ENCODE results near the gene PDE5A.

Gene PDE5A

GRCh38 chr4:119626943-119627266 is 1.7 kb downstream of the PDE5A start:
- H3K36me3 ChIP-seq (ENCODE audit: control insufficient read depth in 5 of 5, insufficient read depth in 5 of 5, low read length in 5 of 5): no peaks in the 10 kb centered on the region
- peaks cover 0 to 4% (median 0%) of the 10 kb centered on the region in 5 donors for H3K27me3 ChIP-seq (ENCODE audit: control insufficient read depth in 5 of 5, insufficient read depth in 4 of 5, low read length in 5 of 5)
- no peaks in the 10 kb centered on the region for H3K9me3 ChIP-seq (ENCODE audit: control insufficient read depth in 5 of 5, low read length in 5 of 5)
- peak overlapping the region; percentile 41 for H3K27ac ChIP-seq (ENCODE audit: low read depth, low read length)
- H3K4me3 ChIP-seq (ENCODE audit: low read depth in 1 of 5, low read length in 5 of 5): peak overlapping the region; percentile 61 to 84 (median 82)
- H3K4me1 ChIP-seq (ENCODE audit: control insufficient read depth in 5 of 5, insufficient read depth in 5 of 5, low read length in 5 of 5): peaks cover 0 to 27% (median 25%) of the 10 kb centered on the region in 5 donors
- peak overlapping the region in 3 of 5 donors; percentile 39 to 69 (median 64) for H3K9ac ChIP-seq (ENCODE audit: low read length in 5 of 5)

GRCh38 chr4:119626420-119626819 is 2.2 kb downstream of the PDE5A start:
- no peaks in the 10 kb centered on the region for H3K9me3 ChIP-seq (ENCODE audit: control insufficient read depth in 5 of 5, low read length in 5 of 5)
- H3K27ac ChIP-seq (ENCODE audit: low read depth, low read length): peak overlapping the region; percentile 41
- H3K36me3 ChIP-seq (ENCODE audit: control insufficient read depth in 5 of 5, insufficient read depth in 5 of 5, low read length in 5 of 5): no peaks in the 10 kb centered on the region
- peaks cover 0 to 27% (median 25%) of the 10 kb centered on the region in 5 donors for H3K4me1 ChIP-seq (ENCODE audit: control insufficient read depth in 5 of 5, insufficient read depth in 5 of 5, low read length in 5 of 5)
- peaks cover 0 to 4% (median 0%) of the 10 kb centered on the region in 5 donors for H3K27me3 ChIP-seq (ENCODE audit: control insufficient read depth in 5 of 5, insufficient read depth in 4 of 5, low read length in 5 of 5)
- peak overlapping the region in 3 of 5 donors; percentile 39 to 69 (median 64) for H3K9ac ChIP-seq (ENCODE audit: low read length in 5 of 5)
- H3K4me3 ChIP-seq (ENCODE audit: low read depth in 1 of 5, low read length in 5 of 5): peak overlapping the region in 4 of 5 donors; percentile 61 to 83 (median 80)

- no peaks in the 10 kb centered on the region for H3K36me3 ChIP-seq (ENCODE audit: control insufficient read depth in 5 of 5, insufficient read depth in 5 of 5, low read length in 5 of 5)
- no peak overlapping the region for H3K9ac ChIP-seq (ENCODE audit: low read length in 5 of 5)
- peak overlapping the region; percentile 41 for H3K27ac ChIP-seq (ENCODE audit: low read depth, low read length)
- H3K4me3 ChIP-seq (ENCODE audit: low read depth in 1 of 5, low read length in 5 of 5): peak overlapping the region in 2 of 5 donors; percentile 78 to 82
- H3K27me3 ChIP-seq (ENCODE audit: control insufficient read depth in 5 of 5, insufficient read depth in 4 of 5, low read length in 5 of 5): peaks cover 0 to 4% (median 0%) of the 10 kb centered on the region in 5 donors
- H3K4me1 ChIP-seq (ENCODE audit: control insufficient read depth in 5 of 5, insufficient read depth in 5 of 5, low read length in 5 of 5): peaks cover 0 to 27% (median 25%) of the 10 kb centered on the region in 5 donors
- H3K9me3 ChIP-seq (ENCODE audit: control insufficient read depth in 5 of 5, low read length in 5 of 5): no peaks in the 10 kb centered on the region
These were observed 2.8 kb downstream of the PDE5A start for GRCh38 chr4:119625761-119626160.

- H3K27me3 ChIP-seq (ENCODE audit: control insufficient read depth in 5 of 5, insufficient read depth in 4 of 5, low read length in 5 of 5): peaks cover 0 to 4% (median 0%) of the 10 kb centered on the region in 5 donors
- H3K27ac ChIP-seq (ENCODE audit: low read depth, low read length): no peak overlapping the region
- H3K36me3 ChIP-seq (ENCODE audit: control insufficient read depth in 5 of 5, insufficient read depth in 5 of 5, low read length in 5 of 5): no peaks in the 10 kb centered on the region
- peaks cover 0 to 27% (median 24%) of the 10 kb centered on the region in 5 donors for H3K4me1 ChIP-seq (ENCODE audit: control insufficient read depth in 5 of 5, insufficient read depth in 5 of 5, low read length in 5 of 5)
- no peaks in the 10 kb centered on the region for H3K9me3 ChIP-seq (ENCODE audit: control insufficient read depth in 5 of 5, low read length in 5 of 5)
- no peak overlapping the region for H3K9ac ChIP-seq (ENCODE audit: low read length in 5 of 5)
- no peak overlapping the region for H3K4me3 ChIP-seq (ENCODE audit: low read depth in 1 of 5, low read length in 5 of 5)
These were observed 4.2 kb downstream of the PDE5A start for GRCh38 chr4:119624356-119624755.

- no peak overlapping the region for H3K4me3 ChIP-seq (ENCODE audit: low read depth in 1 of 5, low read length in 5 of 5)
- H3K4me1 ChIP-seq (ENCODE audit: control insufficient read depth in 5 of 5, insufficient read depth in 5 of 5, low read length in 5 of 5): peaks cover 0 to 16% (median 13%) of the 10 kb centered on the region in 5 donors
- H3K9ac ChIP-seq (ENCODE audit: low read length in 5 of 5): no peak overlapping the region
- H3K9me3 ChIP-seq (ENCODE audit: control insufficient read depth in 5 of 5, low read length in 5 of 5): no peaks in the 10 kb centered on the region
- no peaks in the 10 kb centered on the region for H3K36me3 ChIP-seq (ENCODE audit: control insufficient read depth in 5 of 5, insufficient read depth in 5 of 5, low read length in 5 of 5)
- H3K27ac ChIP-seq (ENCODE audit: low read depth, low read length): no peak overlapping the region
- H3K27me3 ChIP-seq (ENCODE audit: control insufficient read depth in 5 of 5, insufficient read depth in 4 of 5, low read length in 5 of 5): peaks cover 0 to 4% (median 0%) of the 10 kb centered on the region in 5 donors
These were observed 5.6 kb downstream of the PDE5A start for GRCh38 chr4:119623025-119623424.

- no peak overlapping the region for H3K9ac ChIP-seq (ENCODE audit: low read length in 5 of 5)
- H3K27ac ChIP-seq (ENCODE audit: low read depth, low read length): no peak overlapping the region
- H3K4me1 ChIP-seq (ENCODE audit: control insufficient read depth in 5 of 5, insufficient read depth in 5 of 5, low read length in 5 of 5): no peaks in the 10 kb centered on the region
- H3K36me3 ChIP-seq (ENCODE audit: control insufficient read depth in 5 of 5, insufficient read depth in 5 of 5, low read length in 5 of 5): no peaks in the 10 kb centered on the region
- no peaks in the 10 kb centered on the region for H3K27me3 ChIP-seq (ENCODE audit: control insufficient read depth in 5 of 5, insufficient read depth in 4 of 5, low read length in 5 of 5)
- H3K9me3 ChIP-seq (ENCODE audit: control insufficient read depth in 5 of 5, low read length in 5 of 5): peaks cover 0 to 5% (median 0%) of the 10 kb centered on the region in 5 donors
- no peak overlapping the region for H3K4me3 ChIP-seq (ENCODE audit: low read depth in 1 of 5, low read length in 5 of 5)
These were observed 13.4 kb downstream of the PDE5A start for GRCh38 chr4:119615068-119615719.

GRCh38 chr4:119604266-119604665 is 24.3 kb downstream of the PDE5A start:
- H3K36me3 ChIP-seq (ENCODE audit: control insufficient read depth in 5 of 5, insufficient read depth in 5 of 5, low read length in 5 of 5): no peaks in the 10 kb centered on the region
- H3K4me3 ChIP-seq (ENCODE audit: low read depth in 1 of 5, low read length in 5 of 5): no peak overlapping the region
- no peaks in the 10 kb centered on the region for H3K9me3 ChIP-seq (ENCODE audit: control insufficient read depth in 5 of 5, low read length in 5 of 5)
- no peak overlapping the region for H3K27ac ChIP-seq (ENCODE audit: low read depth, low read length)
- H3K9ac ChIP-seq (ENCODE audit: low read length in 5 of 5): no peak overlapping the region
- H3K4me1 ChIP-seq (ENCODE audit: control insufficient read depth in 5 of 5, insufficient read depth in 5 of 5, low read length in 5 of 5): no peaks in the 10 kb centered on the region
- H3K27me3 ChIP-seq (ENCODE audit: control insufficient read depth in 5 of 5, insufficient read depth in 4 of 5, low read length in 5 of 5): no peaks in the 10 kb centered on the region

GRCh38 chr4:119602366-119602765 is 26.2 kb downstream of the PDE5A start:
- Histone ChIP-seq H3K27ac (ENCODE audit: low read depth, low read length) (no peak overlapping the region), H3K9me3 (ENCODE audit: control insufficient read depth in 5 of 5, low read length in 5 of 5) (peaks cover 0 to 7% (median 0%) of the 10 kb centered on the region in 5 donors), H3K9ac (ENCODE audit: low read length in 5 of 5) (no peak overlapping the region), H3K27me3 (ENCODE audit: control insufficient read depth in 5 of 5, insufficient read depth in 4 of 5, low read length in 5 of 5) (no peaks in the 10 kb centered on the region), H3K4me1 (ENCODE audit: control insufficient read depth in 5 of 5, insufficient read depth in 5 of 5, low read length in 5 of 5) (no peaks in the 10 kb centered on the region), H3K4me3 (ENCODE audit: low read depth in 1 of 5, low read length in 5 of 5) (no peak overlapping the region), H3K36me3 (ENCODE audit: control insufficient read depth in 5 of 5, insufficient read depth in 5 of 5, low read length in 5 of 5) (no peaks in the 10 kb centered on the region)

- Histone ChIP-seq H3K9ac (ENCODE audit: low read length in 5 of 5) (no peak overlapping the region), H3K27me3 (ENCODE audit: control insufficient read depth in 5 of 5, insufficient read depth in 4 of 5, low read length in 5 of 5) (no peaks in the 10 kb centered on the region), H3K4me1 (ENCODE audit: control insufficient read depth in 5 of 5, insufficient read depth in 5 of 5, low read length in 5 of 5) (no peaks in the 10 kb centered on the region), H3K4me3 (ENCODE audit: low read depth in 1 of 5, low read length in 5 of 5) (no peak overlapping the region), H3K27ac (ENCODE audit: low read depth, low read length) (no peak overlapping the region), H3K36me3 (ENCODE audit: control insufficient read depth in 5 of 5, insufficient read depth in 5 of 5, low read length in 5 of 5) (no peaks in the 10 kb centered on the region), H3K9me3 (ENCODE audit: control insufficient read depth in 5 of 5, low read length in 5 of 5) (peaks cover 0 to 7% (median 0%) of the 10 kb centered on the region in 5 donors)
These were observed 30.1 kb downstream of the PDE5A start for GRCh38 chr4:119598521-119598920.

- Histone ChIP-seq H3K27me3 (ENCODE audit: control insufficient read depth in 5 of 5, insufficient read depth in 4 of 5, low read length in 5 of 5) (no peaks in the 10 kb centered on the region), H3K9ac (ENCODE audit: low read length in 5 of 5) (no peak overlapping the region), H3K27ac (ENCODE audit: low read depth, low read length) (no peak overlapping the region), H3K4me1 (ENCODE audit: control insufficient read depth in 5 of 5, insufficient read depth in 5 of 5, low read length in 5 of 5) (no peaks in the 10 kb centered on the region), H3K9me3 (ENCODE audit: control insufficient read depth in 5 of 5, low read length in 5 of 5) (peaks cover 0 to 7% (median 0%) of the 10 kb centered on the region in 5 donors), H3K4me3 (ENCODE audit: low read depth in 1 of 5, low read length in 5 of 5) (no peak overlapping the region), H3K36me3 (ENCODE audit: control insufficient read depth in 5 of 5, insufficient read depth in 5 of 5, low read length in 5 of 5) (no peaks in the 10 kb centered on the region)
These were observed 31.2 kb downstream of the PDE5A start for GRCh38 chr4:119597377-119597776.
